ENCODE results near the gene NFIA.

NFIA gene

DNA sequence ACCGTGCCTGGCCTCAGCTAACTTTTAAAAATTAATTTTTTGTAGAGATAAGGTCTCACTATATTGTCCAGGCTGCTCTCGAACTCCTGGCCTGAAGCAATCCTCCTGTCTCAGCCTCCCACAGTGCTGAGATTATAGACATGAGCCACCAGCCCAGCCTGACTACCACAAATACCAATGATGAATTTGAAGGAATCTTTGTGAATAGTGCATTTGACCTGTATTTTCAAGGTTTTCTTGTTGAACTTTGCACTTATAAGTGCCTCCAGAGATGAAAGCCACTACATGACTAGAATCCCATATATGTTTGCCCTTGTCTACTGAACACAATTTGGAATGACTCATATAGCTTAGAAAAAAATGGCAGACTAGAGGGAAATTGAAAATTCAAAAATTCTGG, 297.3 kb downstream of the NFIA start:
- Histone ChIP-seq H3K9me3 (ENCODE audit: insufficient read depth, low read depth, low read length) (no peaks in the 10 kb centered on the region), H3K4me1 (ENCODE audit: control insufficient read depth in 1 of 2, insufficient read depth in 2 of 2, low read length in 2 of 2) (no peaks in the 10 kb centered on the region), H3K27ac (ENCODE audit: low read depth, low read length) (no peak overlapping the region), H3K14ac (ENCODE audit: low read length) (no peak overlapping the region), H3K79me2 (ENCODE audit: control insufficient read depth, insufficient read depth, low read length, poor library complexity) (no peaks in the 10 kb centered on the region), H4K8ac (ENCODE audit: low read depth, low read length) (no peak overlapping the region), H3K18ac (ENCODE audit: low read length) (no peak overlapping the region), H4K12ac (ENCODE audit: low read depth, low read length) (no peak overlapping the region), H3K9ac (ENCODE audit: low read length) (no peak overlapping the region), H3K27me3 (ENCODE audit: insufficient read depth, low read length) (no peaks in the 10 kb centered on the region), H3K4me2 (ENCODE audit: low read length) (no peak overlapping the region), H2AK5ac (ENCODE audit: low read length) (no peak overlapping the region), H3K4me3 (ENCODE audit: low read depth, low read length) (no peak overlapping the region), H4K91ac (ENCODE audit: low read depth, low read length) (no peak overlapping the region), H3K79me1 (ENCODE audit: low read length) (no peaks in the 10 kb centered on the region), H2BK5ac (ENCODE audit: low read depth, low read length, poor library complexity) (no peak overlapping the region), H2BK120ac (ENCODE audit: insufficient read depth, low read length, poor library complexity) (no peak overlapping the region), H3K23ac (ENCODE audit: low read length) (no peak overlapping the region), H3K36me3 (ENCODE audit: control insufficient read depth in 1 of 2, insufficient read depth in 2 of 2, low read length in 2 of 2) (no peaks in the 10 kb centered on the region), H2BK12ac (ENCODE audit: low read length) (no peak overlapping the region), H3K4ac (ENCODE audit: low read depth, low read length) (no peak overlapping the region), H2AFZ (ENCODE audit: insufficient read depth, low read length, poor library complexity) (no peak overlapping the region)
- no peak for DNase-seq
- no CpG with 5 or more reads among the region's 2 CpGs for WGBS (ENCODE audit: extremely low coverage, insufficient coverage, insufficient read length)

DNA sequence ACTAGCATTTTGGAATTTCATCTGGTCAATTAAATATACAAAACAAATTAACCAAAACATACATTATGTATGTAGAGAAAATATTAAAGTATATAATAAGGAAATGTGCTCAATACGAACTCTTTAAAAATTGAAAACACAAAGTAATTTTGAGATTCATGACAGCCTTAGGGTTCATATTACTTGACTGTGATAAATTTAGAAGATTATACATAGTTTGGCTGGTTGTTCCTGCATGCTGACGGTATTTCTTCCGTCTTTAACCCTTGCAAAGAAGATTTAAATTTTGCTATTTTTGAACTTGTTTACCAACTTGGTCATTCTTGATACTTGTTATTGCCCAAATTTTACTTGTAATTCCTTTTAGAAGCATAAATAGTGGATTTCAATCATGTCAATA, 298.2 kb downstream of the NFIA start:
- Histone ChIP-seq H3K27me3 (ENCODE audit: insufficient read depth, low read length) (no peaks in the 10 kb centered on the region), H3K4me2 (ENCODE audit: low read length) (no peak overlapping the region), H2AFZ (ENCODE audit: insufficient read depth, low read length, poor library complexity) (no peak overlapping the region), H4K8ac (ENCODE audit: low read depth, low read length) (no peak overlapping the region), H2BK12ac (ENCODE audit: low read length) (no peak overlapping the region), H3K14ac (ENCODE audit: low read length) (no peak overlapping the region), H3K4me1 (ENCODE audit: control insufficient read depth in 1 of 2, insufficient read depth in 2 of 2, low read length in 2 of 2) (no peaks in the 10 kb centered on the region), H4K12ac (ENCODE audit: low read depth, low read length) (no peak overlapping the region), H2AK5ac (ENCODE audit: low read length) (no peak overlapping the region), H4K91ac (ENCODE audit: low read depth, low read length) (no peak overlapping the region), H3K18ac (ENCODE audit: low read length) (no peak overlapping the region), H3K36me3 (ENCODE audit: control insufficient read depth in 1 of 2, insufficient read depth in 2 of 2, low read length in 2 of 2) (no peaks in the 10 kb centered on the region), H3K4me3 (ENCODE audit: low read depth, low read length) (no peak overlapping the region), H3K4ac (ENCODE audit: low read depth, low read length) (no peak overlapping the region), H3K9me3 (ENCODE audit: insufficient read depth, low read depth, low read length) (no peaks in the 10 kb centered on the region), H3K23ac (ENCODE audit: low read length) (no peak overlapping the region), H3K9ac (ENCODE audit: low read length) (no peak overlapping the region), H2BK5ac (ENCODE audit: low read depth, low read length, poor library complexity) (no peak overlapping the region), H2BK120ac (ENCODE audit: insufficient read depth, low read length, poor library complexity) (no peak overlapping the region), H3K27ac (ENCODE audit: low read depth, low read length) (no peak overlapping the region), H3K79me1 (ENCODE audit: low read length) (no peaks in the 10 kb centered on the region), H3K79me2 (ENCODE audit: control insufficient read depth, insufficient read depth, low read length, poor library complexity) (no peaks in the 10 kb centered on the region)
- no CpG with 5 or more reads among the region's 3 CpGs for WGBS (ENCODE audit: extremely low coverage, insufficient coverage, insufficient read length)
- DNase-seq, result no peak

DNA sequence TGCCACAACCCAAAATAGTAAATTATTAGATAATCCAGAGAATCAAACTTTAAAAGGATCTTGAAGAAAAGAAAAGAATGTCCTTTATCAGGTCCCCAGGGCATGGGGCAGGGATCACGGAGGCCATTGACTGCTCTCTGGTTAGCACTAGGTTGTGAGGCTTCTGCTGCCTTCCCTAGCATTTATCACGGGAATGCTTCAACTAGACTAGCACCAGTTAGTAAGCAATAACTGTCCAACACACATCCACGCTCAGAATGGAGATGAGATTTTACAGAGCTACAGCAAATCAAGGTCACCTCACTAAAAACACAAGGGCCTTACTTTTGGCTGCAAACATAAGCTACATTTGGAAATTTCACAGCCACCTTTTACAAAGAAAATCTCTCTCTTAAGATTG, 304.0 kb downstream of the NFIA start:
- Histone ChIP-seq H3K4ac (ENCODE audit: low read depth, low read length) (no peak overlapping the region), H3K27ac (ENCODE audit: low read depth, low read length) (no peak overlapping the region), H3K23ac (ENCODE audit: low read length) (no peak overlapping the region), H3K9me3 (ENCODE audit: insufficient read depth, low read depth, low read length) (peaks cover 2% of the 10 kb centered on the region), H3K14ac (ENCODE audit: low read length) (no peak overlapping the region), H3K9ac (ENCODE audit: low read length) (no peak overlapping the region), H4K8ac (ENCODE audit: low read depth, low read length) (no peak overlapping the region), H3K4me1 (ENCODE audit: control insufficient read depth in 1 of 2, insufficient read depth in 2 of 2, low read length in 2 of 2) (no peaks in the 10 kb centered on the region), H3K79me2 (ENCODE audit: control insufficient read depth, insufficient read depth, low read length, poor library complexity) (no peaks in the 10 kb centered on the region), H3K36me3 (ENCODE audit: control insufficient read depth in 1 of 2, insufficient read depth in 2 of 2, low read length in 2 of 2) (no peaks in the 10 kb centered on the region), H2BK5ac (ENCODE audit: low read depth, low read length, poor library complexity) (no peak overlapping the region), H2AFZ (ENCODE audit: insufficient read depth, low read length, poor library complexity) (no peak overlapping the region), H3K18ac (ENCODE audit: low read length) (no peak overlapping the region), H2AK5ac (ENCODE audit: low read length) (no peak overlapping the region), H4K12ac (ENCODE audit: low read depth, low read length) (no peak overlapping the region), H4K91ac (ENCODE audit: low read depth, low read length) (no peak overlapping the region), H3K27me3 (ENCODE audit: insufficient read depth, low read length) (no peaks in the 10 kb centered on the region), H3K4me2 (ENCODE audit: low read length) (no peak overlapping the region), H3K4me3 (ENCODE audit: low read depth, low read length) (no peak overlapping the region), H2BK12ac (ENCODE audit: low read length) (no peak overlapping the region), H3K79me1 (ENCODE audit: low read length) (no peaks in the 10 kb centered on the region), H2BK120ac (ENCODE audit: insufficient read depth, low read length, poor library complexity) (no peak overlapping the region)
- no CpG with 5 or more reads among the region's 3 CpGs for WGBS (ENCODE audit: extremely low coverage, insufficient coverage, insufficient read length)
- no peak for DNase-seq

DNA sequence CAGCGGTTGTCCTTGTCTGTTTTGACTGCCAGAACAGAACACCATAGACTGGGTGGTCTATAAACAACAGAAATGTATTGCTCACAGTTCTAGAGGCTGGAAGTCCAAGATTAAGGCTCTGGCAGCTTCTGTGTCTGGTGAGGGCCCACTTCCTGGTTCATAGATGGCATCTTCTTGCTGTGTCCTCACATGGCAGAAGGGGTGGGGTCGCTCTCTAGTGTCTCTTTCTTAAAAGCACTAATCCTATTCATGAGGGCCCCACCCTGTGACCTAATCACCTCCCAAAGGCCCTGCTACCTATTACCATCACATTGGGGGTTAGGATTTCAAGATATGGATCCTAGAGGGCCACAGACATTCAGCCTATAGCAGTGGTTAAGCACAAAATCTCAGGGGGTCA, 304.4 kb downstream of the NFIA start:
- Histone ChIP-seq H2AFZ (ENCODE audit: insufficient read depth, low read length, poor library complexity) (no peak overlapping the region), H2BK120ac (ENCODE audit: insufficient read depth, low read length, poor library complexity) (no peak overlapping the region), H4K91ac (ENCODE audit: low read depth, low read length) (no peak overlapping the region), H2BK5ac (ENCODE audit: low read depth, low read length, poor library complexity) (no peak overlapping the region), H3K9ac (ENCODE audit: low read length) (no peak overlapping the region), H3K4me3 (ENCODE audit: low read depth, low read length) (no peak overlapping the region), H3K14ac (ENCODE audit: low read length) (no peak overlapping the region), H2AK5ac (ENCODE audit: low read length) (no peak overlapping the region), H3K36me3 (ENCODE audit: control insufficient read depth in 1 of 2, insufficient read depth in 2 of 2, low read length in 2 of 2) (no peaks in the 10 kb centered on the region), H2BK12ac (ENCODE audit: low read length) (no peak overlapping the region), H3K9me3 (ENCODE audit: insufficient read depth, low read depth, low read length) (peaks cover 2% of the 10 kb centered on the region), H4K8ac (ENCODE audit: low read depth, low read length) (no peak overlapping the region), H3K27me3 (ENCODE audit: insufficient read depth, low read length) (no peaks in the 10 kb centered on the region), H3K4ac (ENCODE audit: low read depth, low read length) (no peak overlapping the region), H3K23ac (ENCODE audit: low read length) (no peak overlapping the region), H3K79me1 (ENCODE audit: low read length) (no peaks in the 10 kb centered on the region), H4K12ac (ENCODE audit: low read depth, low read length) (no peak overlapping the region), H3K4me2 (ENCODE audit: low read length) (no peak overlapping the region), H3K79me2 (ENCODE audit: control insufficient read depth, insufficient read depth, low read length, poor library complexity) (no peaks in the 10 kb centered on the region), H3K27ac (ENCODE audit: low read depth, low read length) (no peak overlapping the region), H3K4me1 (ENCODE audit: control insufficient read depth in 1 of 2, insufficient read depth in 2 of 2, low read length in 2 of 2) (no peaks in the 10 kb centered on the region), H3K18ac (ENCODE audit: low read length) (no peak overlapping the region)
- DNase-seq, result no peak
- WGBS (ENCODE audit: extremely low coverage, insufficient coverage, insufficient read length), result no CpG with 5 or more reads among the region's 2 CpGs

Data from trophoblast cell (in vitro differentiated cells and primary cell).